H1 (cell line): ENCODE results near the gene RABEP2. TPM values are rescaled to one million over a fixed set of nuclear protein-coding genes. Genes with fewer than 3 reads are reported as not detected.
A peak's percentile ranks its signal among the peaks of the same experiment; 100 is the strongest.

ENCODE experiments used
- SP4 ChIP-seq: IDR thresholded peaks from 2 replicates; pipeline ENCODE4 v1.6.1; 2012; ENCODE audit warnings: low read length, inconsistent platforms
- TEAD4 ChIP-seq: IDR thresholded peaks from 2 replicates; pipeline ENCODE4 v1.6.1; 2012; ENCODE audit warnings: low read depth, low read length, inconsistent platforms, mixed read lengths
- polyA plus RNA-seq, 7 experiments: library from polyadenylated mRNA; depleted of rRNA in 3 of 7; stranded (reverse) in 5 of 7; unstranded in 2 of 7; fragments of >200 nt in 5 of 7; fragments of 200-250 nt in 2 of 7; gene quantifications; 1 replicate in 5 of 7; 2 replicates in 1 of 7; 4 replicates in 1 of 7; pipeline versions ENCODE4 v1.2.1 to v1.2.3, GENCODE V29; 2011 to 2013; ENCODE audit warnings: missing spikeins in 2 of 7, mixed read lengths in 2 of 7
- total RNA-seq: library from RNA; stranded (reverse); fragmentation: NEBNext Ultra II Directional; extraction: Animal tissue kit (Norgen Biotek cat#: 25700); gene quantifications from 2 replicates; pipeline ENCODE4 v1.2.1, GENCODE V29; 2021

Gene RABEP2
- total and polyA plus RNA-seq, 2 of the 8 experiments (the other 6 are each of a cell fraction or from before 2014, with no cell fraction given) = 10.4 to 14.9 TPM

GRCh38 chr16:28974437-28975157, 49.6 kb upstream of the RABEP2 start, which contains the start of gene SPNS1 (continued):
- 0 out of 2 replicates have a peak, but pooled peaks have one; percentile 28 for TF ChIP-seq TEAD4
- peak; percentile 98 for TF ChIP-seq SP4
